ENCODE measurements around the gene MINDY1. TPM values are rescaled to one million over a fixed set of nuclear protein-coding genes. Genes with fewer than 3 reads are reported as not detected.

Gene MINDY1
- total and polyA plus RNA-seq, 2 experiments from 2014 or later = 5.8 to 18.5 TPM

GRCh38 chr1:150976401-150976821 is 30.3 kb downstream of the MINDY1 start:
- WGBS (ENCODE audit: low lambda C conversion rate, missing lambda C conversion rate) = 86% methylated on average over 9 of the region's 9 CpGs
- Histone ChIP-seq H3K4me1 (ENCODE audit: insufficient read depth) (peaks cover 58% of the 10 kb centered on the region), H3K4me3 (no peak overlapping the region), H3K4me2 (peak overlapping the region; percentile 28), H4K20me1 (ENCODE audit: insufficient read depth, poor library complexity, severe bottlenecking) (peaks cover 4% of the 10 kb centered on the region), H3K36me3 (replicated peaks; ENCODE audit: insufficient read depth, low read depth) (no peaks in the 10 kb centered on the region), H3K27ac (peak overlapping the region; percentile 94), H3K9me3 (ENCODE audit: low read depth) (no peaks in the 10 kb centered on the region), H3K27me3 (no peaks in the 10 kb centered on the region), H3K79me2 (peaks cover 37% of the 10 kb centered on the region), H3K9me2 (replicated peaks; ENCODE audit: insufficient read depth) (no peaks in the 10 kb centered on the region), H2AFZ (no peak overlapping the region)
- TF ChIP-seq EZH2phosphoT487 (IDR thresholded peaks at IDR 0.05; ENCODE audit: low read depth, severe bottlenecking, unreplicated experiment) (no peak), CTCF (IDR thresholded peaks at IDR 0.05; ENCODE audit: poor library complexity) (no peak), EZH2 (IDR thresholded peaks at IDR 0.05; ENCODE audit: borderline replicate concordance) (no peak)
- no peak for DNase-seq (ENCODE audit: low spot score)

GRCh38 chr1:150974580-150975478 is 31.9 kb downstream of the MINDY1 start, which contains the start of gene CERS2:
Gene CERS2, minus strand, starts transcription at chr1:150974835. Its CDS starts 5,745 bp downstream, at chr1:150969090.
- Histone ChIP-seq H4K20me1 (ENCODE audit: insufficient read depth, poor library complexity, severe bottlenecking) (peaks cover 16% of the 10 kb centered on the region), H3K4me3 (peak within 1 kb of the TSS; percentile 81), H2AFZ (peak within 1 kb of the TSS; percentile 76), H3K27me3 (no peaks in the 10 kb centered on the region), H3K9me3 (ENCODE audit: low read depth) (no peaks in the 10 kb centered on the region), H3K4me1 (ENCODE audit: insufficient read depth) (peaks cover 60% of the 10 kb centered on the region), H3K36me3 (replicated peaks; ENCODE audit: insufficient read depth, low read depth) (no peaks in the 10 kb centered on the region), H3K9me2 (replicated peaks; ENCODE audit: insufficient read depth) (no peaks in the 10 kb centered on the region), H3K27ac (peak within 1 kb of the TSS; percentile 94), H3K79me2 (peaks cover 51% of the 10 kb centered on the region), H3K4me2 (peak within 1 kb of the TSS; percentile 98)
- TF ChIP-seq EZH2 (IDR thresholded peaks at IDR 0.05; ENCODE audit: borderline replicate concordance) = no peak
- no peak for TF ChIP-seq EZH2phosphoT487 (IDR thresholded peaks at IDR 0.05; ENCODE audit: low read depth, severe bottlenecking, unreplicated experiment)
- no peak for TF ChIP-seq CTCF (IDR thresholded peaks at IDR 0.05; ENCODE audit: poor library complexity)
- peak; percentile 95 for DNase-seq (ENCODE audit: low spot score)
- WGBS (ENCODE audit: low lambda C conversion rate, missing lambda C conversion rate) = 5% methylated on average over 41 of the region's 106 CpGs

- peak overlapping the region; percentile 98 for H3K4me2 ChIP-seq
- H2AFZ ChIP-seq = peak overlapping the region; percentile 76
- DNase-seq (ENCODE audit: low spot score) = peak; percentile 69
- H3K27ac ChIP-seq = peak overlapping the region; percentile 94
- H3K27me3 ChIP-seq = no peaks in the 10 kb centered on the region
- 4% methylated on average over 11 of the region's 67 CpGs for WGBS (ENCODE audit: low lambda C conversion rate, missing lambda C conversion rate)
- H3K36me3 ChIP-seq (replicated peaks; ENCODE audit: insufficient read depth, low read depth) = no peaks in the 10 kb centered on the region
- H3K9me3 ChIP-seq (ENCODE audit: low read depth) = no peaks in the 10 kb centered on the region
- H3K79me2 ChIP-seq = peaks cover 59% of the 10 kb centered on the region
- peaks cover 57% of the 10 kb centered on the region for H3K4me1 ChIP-seq (ENCODE audit: insufficient read depth)
- no peaks in the 10 kb centered on the region for H3K9me2 ChIP-seq (replicated peaks; ENCODE audit: insufficient read depth)
- TF ChIP-seq CTCF (IDR thresholded peaks at IDR 0.05; ENCODE audit: poor library complexity) = no peak
- TF ChIP-seq EZH2 (IDR thresholded peaks at IDR 0.05; ENCODE audit: borderline replicate concordance) = no peak
- no peak for TF ChIP-seq EZH2phosphoT487 (IDR thresholded peaks at IDR 0.05; ENCODE audit: low read depth, severe bottlenecking, unreplicated experiment)
- H4K20me1 ChIP-seq (ENCODE audit: insufficient read depth, poor library complexity, severe bottlenecking) = peaks cover 24% of the 10 kb centered on the region
- H3K4me3 ChIP-seq = peak overlapping the region; percentile 81
These were observed 32.7 kb downstream of the MINDY1 start for GRCh38 chr1:150973836-150974579.
